PC-9 (cell line): ENCODE results near the gene SUPT20H. TPM values are rescaled to one million over a fixed set of nuclear protein-coding genes. Genes with fewer than 3 reads are reported as not detected.

Experiments used
- BruUV-seq: library from RNA; stranded (reverse); fragments of 400-500 nt; replicated peaks from 2 replicates; lab custom pipeline; 2021; lab: Mats Ljungman, UMichigan
- CTCF ChIA-PET: fragments of 300-600 bp; sonication (Branson Sonifier 250); formaldehyde crosslinking; loops from one replicate; lab custom pipeline; 2022; ENCODE audit warnings: antibody characterized with exemption; lab: Charles Lee
- POLR2A ChIA-PET: fragments of 300-600 bp; sonication (Branson Sonifier 250); formaldehyde crosslinking; loops from one replicate; lab custom pipeline; 2022; ENCODE audit warnings: antibody characterized with exemption; ENCODE audit not compliant: unreplicated experiment; lab: Charles Lee
- DNase-seq, 2 experiments: peaks; one replicate each; pipeline versions ENCODE4 v3.0.0 to v3.0.0-alpha.2; 2015 to 2022; ENCODE audit warnings: mixed read lengths in 1 of 2
- H2AFZ ChIP-seq: fragments of 200-600 bp; sonication (generic); 2 replicates; pipeline ENCODE4 v1.8.1; 2017; ENCODE audit warnings: antibody characterized with exemption
- H3F3A ChIP-seq: fragments of 200-600 bp; sonication (generic); 2 replicates; pipeline ENCODE4 v1.8.1; 2017; ENCODE audit warnings: antibody characterized with exemption, mild to moderate bottlenecking, low read depth; ENCODE audit not compliant: insufficient read depth
- H3K27ac ChIP-seq: fragments of 200-600 bp; sonication (generic); 2 replicates; pipeline ENCODE4 v1.6.1; 2016; ENCODE audit warnings: mixed run types
- H3K27me3 ChIP-seq: fragments of 200-600 bp; sonication (generic); 2 replicates; pipeline ENCODE4 v1.6.1; 2016; ENCODE audit warnings: low read depth, mixed run types; ENCODE audit not compliant: insufficient read depth
- H3K36me3 ChIP-seq: fragments of 200-600 bp; sonication (generic); 2 replicates; pipeline ENCODE4 v1.6.1; 2016; ENCODE audit warnings: low read depth, mixed run types
- H3K4me1 ChIP-seq: fragments of 200-600 bp; sonication (generic); replicated peaks from 2 replicates; pipeline ENCODE4 v1.6.1; 2016; ENCODE audit warnings: mixed run types; ENCODE audit not compliant: insufficient read depth
- H3K4me2 ChIP-seq: fragments of 200-600 bp; sonication (generic); 2 replicates; pipeline ENCODE4 v1.6.1; 2017; ENCODE audit warnings: mixed run types
- H3K4me3 ChIP-seq: fragments of 200-600 bp; sonication (generic); 2 replicates; pipeline ENCODE4 v1.6.1; 2016; ENCODE audit warnings: mixed run types
- H3K79me2 ChIP-seq: fragments of 200-600 bp; sonication (generic); 2 replicates; pipeline ENCODE4 v1.6.1; 2017; ENCODE audit warnings: low read depth, mixed run types
- H3K9me2 ChIP-seq: fragments of 200-600 bp; sonication (generic); 2 replicates; pipeline ENCODE4 v1.8.1; 2017; ENCODE audit warnings: mild to moderate bottlenecking; ENCODE audit not compliant: insufficient read depth
- H3K9me3 ChIP-seq: fragments of 200-600 bp; sonication (generic); 2 replicates; pipeline ENCODE4 v1.8.1; 2016; ENCODE audit warnings: low read depth; ENCODE audit not compliant: insufficient read depth
- H4K20me1 ChIP-seq: fragments of 200-600 bp; sonication (generic); 2 replicates; pipeline ENCODE4 v1.8.1; 2017; ENCODE audit not compliant: insufficient read depth
- EZH2 ChIP-seq: fragments of 200-600 bp; sonication (generic); IDR thresholded peaks from 2 replicates; pipeline ENCODE4 v1.8.0; 2017; ENCODE audit warnings: antibody characterized with exemption, low read depth
- intact Hi-C: fragments of 100-400 bp; cut with micrococcal nuclease; formaldehyde crosslinking; loops from one replicate; pipeline ENCODE4 v1.10.0; 2022; ENCODE audit not compliant: unreplicated experiment
- total RNA-seq: library from RNA; stranded (reverse); gene quantifications from 2 replicates; pipeline ENCODE4 v1.2.3, GENCODE V29; 2021
- TF ChIP-seq, protein P1 (sequence below): fragments of 200-600 bp; sonication (generic); conservative IDR thresholded peaks from 2 replicates; pipeline ENCODE4 v1.6.1; 2017; ENCODE audit warnings: mixed run types, antibody characterized with exemption, mild to moderate bottlenecking, moderate library complexity

SUPT20H gene
- total RNA-seq, 1 experiment from 2014 or later: 44.1 TPM

- H2AFZ ChIP-seq: no peak overlapping the region
- intact Hi-C loops: no loop called here
- no peaks in the 10 kb centered on the region for H3K36me3 ChIP-seq
- H3F3A ChIP-seq: no peaks in the 10 kb centered on the region
- DNase-seq: no peak
- no peaks in the 10 kb centered on the region for H3K27me3 ChIP-seq
- ChIA-PET POLR2A (no interaction called here), CTCF (no interaction called here)
- no TSS peak for BruUV-seq
- H3K4me1 ChIP-seq: no peaks in the 10 kb centered on the region
- no peak for TF ChIP-seq EZH2
- TF ChIP-seq, protein P1, sequence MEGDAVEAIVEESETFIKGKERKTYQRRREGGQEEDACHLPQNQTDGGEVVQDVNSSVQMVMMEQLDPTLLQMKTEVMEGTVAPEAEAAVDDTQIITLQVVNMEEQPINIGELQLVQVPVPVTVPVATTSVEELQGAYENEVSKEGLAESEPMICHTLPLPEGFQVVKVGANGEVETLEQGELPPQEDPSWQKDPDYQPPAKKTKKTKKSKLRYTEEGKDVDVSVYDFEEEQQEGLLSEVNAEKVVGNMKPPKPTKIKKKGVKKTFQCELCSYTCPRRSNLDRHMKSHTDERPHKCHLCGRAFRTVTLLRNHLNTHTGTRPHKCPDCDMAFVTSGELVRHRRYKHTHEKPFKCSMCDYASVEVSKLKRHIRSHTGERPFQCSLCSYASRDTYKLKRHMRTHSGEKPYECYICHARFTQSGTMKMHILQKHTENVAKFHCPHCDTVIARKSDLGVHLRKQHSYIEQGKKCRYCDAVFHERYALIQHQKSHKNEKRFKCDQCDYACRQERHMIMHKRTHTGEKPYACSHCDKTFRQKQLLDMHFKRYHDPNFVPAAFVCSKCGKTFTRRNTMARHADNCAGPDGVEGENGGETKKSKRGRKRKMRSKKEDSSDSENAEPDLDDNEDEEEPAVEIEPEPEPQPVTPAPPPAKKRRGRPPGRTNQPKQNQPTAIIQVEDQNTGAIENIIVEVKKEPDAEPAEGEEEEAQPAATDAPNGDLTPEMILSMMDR: no peak
- no peaks in the 10 kb centered on the region for H3K9me2 ChIP-seq
- H3K27ac ChIP-seq: no peak overlapping the region
- H3K4me3 ChIP-seq: no peak overlapping the region
- H4K20me1 ChIP-seq: no peaks in the 10 kb centered on the region
- H3K79me2 ChIP-seq: no peaks in the 10 kb centered on the region
- H3K4me2 ChIP-seq: no peak overlapping the region
- no peaks in the 10 kb centered on the region for H3K9me3 ChIP-seq
Measured at GRCh38 chr13:37085606-37086005, 26.1 kb upstream of the SUPT20H start.

- no peaks in the 10 kb centered on the region for H3K36me3 ChIP-seq
- intact Hi-C loops: loop anchor here (10.0 kb wide), 1 partner anchor 528 kb away; no protein-coding TSS in a partner anchor
- ChIA-PET CTCF (no interaction called here), POLR2A (no interaction called here)
- no peaks in the 10 kb centered on the region for H3K9me3 ChIP-seq
- H3K27ac ChIP-seq: no peak overlapping the region
- no peak for DNase-seq
- no peaks in the 10 kb centered on the region for H3F3A ChIP-seq
- H3K4me1 ChIP-seq: no peaks in the 10 kb centered on the region
- no TSS peak for BruUV-seq
- no peak overlapping the region for H3K4me2 ChIP-seq
- no peak for TF ChIP-seq EZH2
- TF ChIP-seq, protein P1: no peak
- H4K20me1 ChIP-seq: no peaks in the 10 kb centered on the region
- no peaks in the 10 kb centered on the region for H3K27me3 ChIP-seq
- no peaks in the 10 kb centered on the region for H3K9me2 ChIP-seq
- no peak overlapping the region for H2AFZ ChIP-seq
- no peaks in the 10 kb centered on the region for H3K79me2 ChIP-seq
- no peak overlapping the region for H3K4me3 ChIP-seq
Measured at GRCh38 chr13:37076818-37077217, 17.3 kb upstream of the SUPT20H start.

- POLR2A ChIA-PET: no interaction called here
- Histone ChIP-seq H3K79me2 (no peaks in the 10 kb centered on the region), H4K20me1 (no peaks in the 10 kb centered on the region), H3K9me2 (no peaks in the 10 kb centered on the region), H3K27ac (no peak overlapping the region), H3K4me2 (no peak overlapping the region), H3K4me3 (no peak overlapping the region), H3F3A (no peaks in the 10 kb centered on the region), H3K27me3 (no peaks in the 10 kb centered on the region), H3K36me3 (no peaks in the 10 kb centered on the region), H2AFZ (no peak overlapping the region), H3K4me1 (no peaks in the 10 kb centered on the region), H3K9me3 (no peaks in the 10 kb centered on the region)
- no TSS peak for BruUV-seq
- DNase-seq: no peak
- CTCF ChIA-PET: no interaction called here
- intact Hi-C loops: loop anchor here (2.0 to 10.0 kb wide), 2 partner anchors 530 to 1838 kb away; no protein-coding TSS in a partner anchor
- TF ChIP-seq, protein P1: no peak
- no peak for TF ChIP-seq EZH2
Measured at GRCh38 chr13:37075164-37075563, 15.7 kb upstream of the SUPT20H start.
